ENCODE results near the gene BAG2.

BAG2 gene

DNA sequence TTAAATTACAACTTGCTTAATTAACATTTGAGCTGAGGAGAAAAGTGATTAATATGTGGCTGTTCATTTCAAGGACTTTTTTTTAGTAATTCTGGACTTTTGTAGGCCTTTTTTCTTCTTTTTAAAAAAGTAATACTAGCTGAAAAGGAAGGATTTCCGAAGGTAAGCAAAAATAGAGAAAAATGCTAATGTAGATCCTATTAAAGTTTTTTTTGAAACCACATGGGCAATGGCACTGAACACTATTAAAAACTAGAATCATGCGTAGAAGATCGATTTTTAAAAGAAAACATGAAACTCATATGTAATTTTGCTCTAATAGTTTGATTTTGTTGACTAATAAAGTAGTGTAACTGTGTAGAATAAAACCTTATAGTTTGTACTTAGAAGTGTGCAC lies 2.4 kb downstream of the BAG2 start:
- no peak for DNase-seq (ENCODE audit: low spot score)

DNA sequence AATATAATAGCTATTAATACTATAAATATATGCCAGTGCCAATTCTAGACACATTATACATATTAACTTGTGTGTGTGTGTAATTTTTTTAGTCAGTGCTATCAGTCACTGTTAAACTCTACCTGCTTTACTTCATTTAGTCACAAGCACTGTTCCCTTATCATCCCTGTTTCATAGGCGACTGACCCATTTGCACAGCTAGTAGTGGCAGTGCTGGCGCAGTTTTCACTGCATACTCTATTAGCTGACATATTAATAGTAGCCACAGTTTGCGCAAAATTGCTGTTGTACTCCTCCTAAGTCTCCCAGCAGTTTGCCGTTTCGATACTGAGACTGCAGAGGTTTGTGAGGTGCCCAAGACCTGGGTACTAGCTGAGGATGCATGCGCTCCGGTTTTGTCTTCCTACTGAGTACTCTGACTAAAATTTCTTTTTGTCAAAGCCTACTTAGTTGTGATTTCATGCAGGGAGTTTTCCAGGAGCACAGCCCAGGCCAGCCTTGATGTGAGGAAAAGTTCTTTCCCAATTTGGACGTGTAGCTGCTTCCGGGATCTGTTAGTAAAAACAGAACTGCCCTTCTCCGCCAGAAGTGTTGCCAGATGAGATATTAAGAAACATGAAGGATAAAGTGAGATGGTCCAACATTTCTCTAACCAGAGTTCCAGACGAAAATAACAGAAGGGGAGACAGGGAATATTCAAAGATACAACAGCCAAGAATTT lies 5.6 kb downstream of the BAG2 start:
- peak; percentile 70 for DNase-seq (ENCODE audit: low spot score)

- no peak for DNase-seq (ENCODE audit: low spot score)
Observed at GRCh38 chr6:57180596-57180995, 8.5 kb downstream of the BAG2 start.

GRCh38 chr6:57182017-57182432 lies 9.9 kb downstream of the BAG2 start:
- DNase-seq (ENCODE audit: low spot score) = no peak

- no peak for DNase-seq (ENCODE audit: low spot score)
Observed at GRCh38 chr6:57183336-57183735, 11.2 kb downstream of the BAG2 start.

DNA sequence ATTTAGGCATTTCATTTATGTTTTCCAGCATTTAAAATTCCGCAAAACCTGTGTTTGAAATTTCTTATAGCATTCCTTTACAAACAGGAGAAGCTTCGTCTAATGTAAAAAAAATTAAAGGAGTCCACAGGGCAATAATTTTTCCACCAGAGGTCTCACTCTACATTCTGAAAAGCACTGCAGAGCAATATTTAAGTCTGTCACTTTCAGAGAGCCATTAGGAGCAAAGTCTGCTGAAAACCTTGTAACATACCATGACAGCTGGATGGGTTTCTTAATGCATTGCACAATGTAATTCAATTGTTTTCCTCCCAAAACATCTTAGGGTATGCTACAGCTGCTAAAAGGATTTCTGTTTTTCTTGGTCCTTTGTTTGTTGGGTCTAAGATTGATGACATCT lies 18.0 kb downstream of the BAG2 start:
- DNase-seq (ENCODE audit: low spot score) = no peak

DNA sequence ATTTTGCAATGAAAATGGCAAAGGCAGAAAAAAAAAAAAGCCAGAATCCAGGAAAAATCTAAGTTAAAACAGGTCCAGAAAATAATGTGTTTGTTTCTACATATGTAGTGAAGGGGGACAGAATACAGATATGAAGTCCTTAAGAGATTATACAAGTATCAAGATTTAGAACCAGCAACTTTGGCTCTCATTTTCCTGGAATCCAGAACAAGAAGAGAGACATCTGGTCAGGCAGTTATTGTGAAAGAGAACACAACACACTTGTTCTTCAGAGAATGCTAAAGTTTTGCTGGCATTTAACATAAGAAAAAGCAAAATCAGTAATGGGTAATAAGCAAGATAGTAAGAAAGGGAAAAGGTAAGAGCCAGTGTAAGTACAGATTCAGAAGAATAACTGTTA lies 21.1 kb downstream of the BAG2 start:
- DNase-seq (ENCODE audit: low spot score) = no peak

GRCh38 chr6:57195457-57195856 lies 23.3 kb downstream of the BAG2 start:
- no peak for DNase-seq (ENCODE audit: low spot score)

- no peak for DNase-seq (ENCODE audit: low spot score)
Observed at GRCh38 chr6:57198926-57199636, 27.0 kb downstream of the BAG2 start.

- no peak for DNase-seq (ENCODE audit: low spot score)
Observed at GRCh38 chr6:57201718-57202117, 29.6 kb downstream of the BAG2 start.

DNA sequence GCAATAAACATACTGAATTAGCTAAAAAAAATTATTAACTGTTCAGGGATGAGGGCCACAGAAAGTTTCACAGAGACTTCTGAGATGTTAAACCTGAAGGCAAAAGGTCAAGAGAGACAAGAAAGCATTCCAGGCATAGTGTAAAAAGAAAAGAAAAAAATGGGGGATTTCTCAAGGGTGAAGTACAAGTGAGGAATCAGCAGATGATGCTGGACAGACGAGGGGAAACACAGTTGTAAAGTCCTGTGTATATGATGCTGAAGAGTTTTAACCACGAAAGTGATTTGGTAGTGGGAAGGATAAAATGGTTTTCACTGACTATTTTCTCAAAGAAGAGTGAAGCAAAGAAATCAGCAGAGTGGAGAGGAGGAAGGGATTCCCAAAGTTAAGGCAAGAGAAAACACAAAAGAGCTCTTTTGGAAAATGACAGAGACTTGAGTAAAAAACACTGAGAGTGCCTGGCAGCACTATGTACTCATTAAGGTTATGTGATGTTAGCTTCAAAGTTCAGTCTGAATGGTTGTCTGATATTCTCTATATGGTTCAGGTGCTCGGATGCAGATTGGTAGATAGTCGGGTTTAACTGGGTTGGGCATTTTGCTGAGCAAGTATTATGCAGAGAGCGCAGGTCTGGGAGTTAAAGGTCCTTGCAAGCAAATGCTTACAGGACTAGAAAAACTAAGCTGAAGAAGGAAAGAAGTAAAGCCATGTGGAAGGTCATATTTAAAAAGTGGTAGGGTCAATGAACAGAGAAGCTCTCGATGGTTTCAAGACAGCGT lies 33.6 kb downstream of the BAG2 start:
- no peak for DNase-seq (ENCODE audit: low spot score)

- no peak for DNase-seq (ENCODE audit: low spot score)
Observed at GRCh38 chr6:57207141-57207540, 35.0 kb downstream of the BAG2 start.

- DNase-seq (ENCODE audit: low spot score) = no peak
Observed at GRCh38 chr6:57207872-57208271, 35.7 kb downstream of the BAG2 start.

GRCh38 chr6:57209030-57209429 lies 36.9 kb downstream of the BAG2 start:
- DNase-seq (ENCODE audit: low spot score) = no peak

- no peak for DNase-seq (ENCODE audit: low spot score)
Observed at GRCh38 chr6:57210060-57210459, 37.9 kb downstream of the BAG2 start.

DNA sequence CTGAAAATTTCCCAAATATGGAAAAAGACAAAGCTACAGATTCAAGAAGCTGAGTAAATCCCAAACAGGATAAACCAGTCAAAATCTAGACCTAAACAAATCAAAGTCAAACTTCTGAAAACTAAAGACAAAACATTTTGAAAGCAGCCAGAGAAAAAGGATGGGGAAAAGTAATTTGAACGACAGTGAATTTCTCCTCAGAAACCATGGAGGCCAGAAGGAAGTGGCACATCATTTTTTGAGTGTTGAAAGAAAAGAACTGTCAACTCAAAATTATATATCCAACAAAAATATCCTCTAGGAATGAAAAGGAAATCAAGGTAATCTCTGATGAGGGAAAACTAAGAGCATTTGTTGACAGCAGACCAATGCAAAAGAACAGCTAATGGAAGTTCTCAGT lies 43.1 kb downstream of the BAG2 start:
- DNase-seq (ENCODE audit: low spot score) = no peak

DNA sequence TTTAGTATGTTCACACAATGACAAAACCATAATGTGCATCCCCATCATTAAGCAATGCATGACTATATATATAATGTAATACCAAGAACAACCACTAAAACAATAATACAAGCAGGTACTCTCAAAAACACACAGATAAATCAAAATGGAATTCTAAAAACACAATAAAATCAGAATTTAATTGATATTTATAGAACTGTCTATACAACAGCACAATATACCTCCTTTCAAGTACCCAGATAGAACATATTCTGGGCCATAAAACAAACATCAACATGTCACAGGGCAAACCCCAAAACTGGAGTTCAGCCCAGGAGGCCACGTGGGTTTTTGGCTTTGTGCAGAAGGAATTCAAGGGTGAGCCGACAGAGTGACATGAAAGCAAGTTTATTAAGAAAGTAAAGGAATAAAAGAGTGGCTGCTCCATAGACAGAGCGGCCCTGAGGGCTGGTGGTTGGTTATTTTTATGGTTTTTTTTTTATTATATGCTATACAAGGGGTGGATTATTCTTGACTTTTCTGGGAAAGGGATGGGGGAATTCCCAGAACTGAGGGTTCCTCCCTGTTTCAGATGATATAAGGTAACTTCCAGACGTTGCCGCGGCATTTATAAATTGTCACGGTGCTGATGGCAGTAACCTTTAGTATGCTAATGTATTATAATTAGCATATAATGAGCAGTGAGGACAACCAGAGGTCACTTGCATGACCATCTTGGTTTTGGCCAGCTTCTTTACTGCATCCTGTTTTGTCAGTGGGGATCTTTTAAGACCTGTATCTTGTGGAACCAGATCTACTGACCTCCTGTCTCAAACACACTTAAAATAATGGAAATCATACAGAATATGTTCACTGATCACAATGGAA lies 44.3 kb downstream of the BAG2 start:
- no peak for DNase-seq (ENCODE audit: low spot score)

DNA sequence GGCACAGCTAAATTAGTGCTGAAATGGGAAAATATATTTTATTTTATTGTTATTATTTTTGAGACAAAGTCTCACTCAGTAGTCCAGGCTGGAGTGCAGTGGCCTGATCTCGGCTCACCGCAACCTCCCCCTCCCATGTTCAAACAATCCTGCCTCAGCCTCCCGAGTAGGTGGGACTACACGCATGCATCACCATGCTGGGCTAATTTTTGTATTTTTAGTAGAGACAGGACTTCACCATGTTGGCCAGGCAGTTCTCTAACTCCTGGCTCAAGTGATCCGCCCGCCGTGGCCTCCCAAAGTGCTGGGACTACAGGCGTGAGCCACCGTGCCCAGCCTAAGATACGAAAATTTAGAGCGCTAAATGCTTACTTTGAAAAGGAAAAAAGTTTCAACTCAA lies 45.1 kb downstream of the BAG2 start:
- no peak for DNase-seq (ENCODE audit: low spot score)

DNA sequence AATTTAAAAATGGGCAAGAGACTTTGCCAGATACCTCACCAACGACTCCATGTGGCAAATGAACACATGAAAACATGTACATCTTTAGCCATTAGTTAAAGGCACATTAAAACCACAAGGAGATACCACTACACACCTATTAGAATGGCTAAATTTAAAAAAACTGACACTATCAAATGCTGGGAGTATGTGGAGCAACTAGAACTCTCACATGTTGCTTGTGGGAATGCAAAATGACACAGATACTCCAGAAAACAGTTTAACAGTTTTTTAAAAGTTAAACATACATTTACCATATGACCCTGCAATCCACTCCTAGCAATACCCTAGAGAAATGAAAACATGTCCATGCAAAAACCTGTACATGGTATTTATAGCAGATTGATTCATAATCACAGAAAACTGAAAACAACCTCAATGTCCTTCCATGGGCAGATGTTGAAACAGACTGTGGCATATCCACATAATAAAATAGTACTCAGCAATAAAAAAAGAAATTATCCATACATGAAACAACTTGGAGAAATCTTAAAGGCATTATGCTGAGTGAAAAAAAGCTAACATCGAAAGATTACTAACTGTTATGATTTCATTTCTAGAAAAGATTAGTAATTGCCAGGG lies 48.1 kb downstream of the BAG2 start:
- no peak for DNase-seq (ENCODE audit: low spot score)

DNA sequence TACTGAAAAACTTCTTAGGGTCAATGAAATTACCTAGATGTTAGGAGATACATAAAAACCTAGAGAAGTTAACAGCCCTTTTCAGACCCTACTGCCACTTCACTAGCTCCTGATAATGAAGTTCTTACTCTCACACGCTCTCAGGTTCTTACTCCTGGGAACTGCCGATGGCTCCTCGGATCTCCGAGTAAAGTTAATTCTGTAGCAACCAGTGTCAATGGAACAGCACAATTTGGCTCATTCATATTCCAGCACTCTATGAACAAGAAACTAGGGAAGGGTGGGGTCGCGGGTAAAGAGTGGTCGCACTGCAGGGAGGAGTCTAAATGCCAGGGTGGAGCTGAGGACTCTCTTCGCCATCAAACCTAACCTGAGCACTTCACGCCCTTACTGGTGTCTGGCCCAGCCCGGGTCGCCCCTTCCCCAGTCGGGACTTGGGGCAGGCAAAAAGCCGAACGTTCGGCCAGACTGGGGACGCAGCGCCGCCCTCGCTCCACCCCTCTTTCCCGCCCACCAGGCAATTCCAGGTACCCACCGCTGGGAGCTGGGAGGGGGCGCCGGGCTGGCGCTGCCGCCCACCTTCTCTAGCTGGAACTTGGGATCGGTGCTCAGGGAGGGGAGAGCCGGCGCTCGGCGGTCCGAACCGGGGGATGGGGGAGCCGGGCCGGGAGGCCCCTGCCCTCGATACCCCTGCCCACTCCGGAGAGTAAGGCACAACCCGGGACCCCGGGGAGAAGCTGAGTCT lies 49.2 kb downstream of the BAG2 start:
- DNase-seq (ENCODE audit: low spot score) = peak; percentile 82
